Measurements from ENCODE around the gene SLC35F3.

- TF ChIP-seq CTCF (IDR thresholded peaks at IDR 0.05; ENCODE audit: insufficient read depth, low read length, poor library complexity, severe bottlenecking) = no peak
- no peak for TF ChIP-seq EZH2phosphoT487 (conservative IDR thresholded peaks at IDR 0.05; ENCODE audit: low read length)
These were observed 309.2 kb downstream of the SLC35F3 start for GRCh38 chr1:234213658-234214128.
